Right lobe of liver (tissue), 6 donors: Measurements from ENCODE around the gene CHAC2. TPM values are rescaled to one million over a fixed set of nuclear protein-coding genes. Genes with fewer than 3 reads are reported as not detected.
"Not testable (repeated sequence)": the region's sequence is repeated elsewhere in the genome, so short reads cannot be mapped to it uniquely, and the experiment has no call there.

Source experiments
- ATAC-seq, 4 donors: fragments of 200-7000 bp; cut with Tn5 transposase; one replicate each; pipeline ENCODE4 v1.9.1; 2020; ENCODE audit warnings: mild to moderate bottlenecking in 4 of 4, moderate library complexity in 4 of 4
- DNase-seq, 3 donors: peaks; one replicate each; pipeline ENCODE4 v3.0.0-alpha.2; 2020
- H3K27ac ChIP-seq, 3 donors: fragments of 200-600 bp; one replicate each; pipeline ENCODE4 v1.8.0; 2022
- H3K27me3 ChIP-seq, 2 donors: fragments of 200-600 bp; one replicate each; pipeline ENCODE4 v1.8.0; 2022
- H3K36me3 ChIP-seq, 4 donors: fragments of 200-600 bp; sonication (generic) in 1 of 4; one replicate each; pipeline versions ENCODE4 v1.5.1 to v1.8.0; 2017 to 2022; ENCODE audit warnings: control low read depth in 1 of 4
- H3K4me1 ChIP-seq, 4 donors: fragments of 200-600 bp; sonication (generic) in 1 of 4; one replicate each; pipeline versions ENCODE4 v1.5.1 to v1.8.0; 2017 to 2022; ENCODE audit warnings: control low read depth in 1 of 4
- H3K4me3 ChIP-seq, 3 donors: fragments of 200-600 bp; one replicate each; pipeline ENCODE4 v1.8.0; 2022
- H3K9me3 ChIP-seq, 4 donors: fragments of 200-600 bp; sonication (generic) in 1 of 4; one replicate each; pipeline versions ENCODE4 v1.5.1 to v1.8.0; 2017 to 2022; ENCODE audit warnings: control low read depth in 1 of 4
- WGBS: methylation state at CpG from one replicate; pipeline ENCODE4 v1.1.6; 2018; ENCODE audit warnings: low coverage, low lambda C conversion rate; ENCODE audit not compliant: insufficient coverage; ENCODE audit errors: missing lambda C conversion rate; 5-methylcytosine and 5-hydroxymethylcytosine counted together
- intact Hi-C, 2 donors: fragments of 100-400 bp; cut with DNase I; formaldehyde crosslinking; loops; one replicate each; pipeline versions ENCODE4 v1.11.2 to v1.14.1; 2022
- total RNA-seq, 6 experiments: library from RNA; depleted of rRNA in 2 of 6; stranded (reverse); fragments of >200 nt in 2 of 6; fragmentation: NEBNext Ultra II Directional in 3 of 6; extraction: Animal tissue kit (Norgen Biotek cat#: 25700) in 3 of 6; gene quantifications; one replicate each; pipeline versions ENCODE4 v1.1.0 to v1.2.4, GENCODE V29; 2016 to 2023
- TF ChIP-seq, protein P1 (sequence below), 4 donors: fragments of 200-600 bp in 3 of 4; fragments of 450-650 bp in 1 of 4; IDR thresholded peaks; one replicate each; pipeline versions ENCODE4 v1.5.1 to v1.8.0; 2016 to 2022; ENCODE audit warnings: antibody characterized with exemption in 4 of 4, mild to moderate bottlenecking in 2 of 4
- donor health status: DM: no; HTN: yes; CAD: no.
- donor health status: DM: no; HTN: no; CAD: no.
- donor health status: DM: no; HTN: no; CAD: no.
- donor health status: DM: no; HTN: yes; CAD: no.
- donor health status: DM: no; HTN: yes; CAD: no.

Gene CHAC2
- total RNA-seq, 6 experiments from 2014 or later, result 1.2 to 4.3 (median 2.5) TPM

DNA sequence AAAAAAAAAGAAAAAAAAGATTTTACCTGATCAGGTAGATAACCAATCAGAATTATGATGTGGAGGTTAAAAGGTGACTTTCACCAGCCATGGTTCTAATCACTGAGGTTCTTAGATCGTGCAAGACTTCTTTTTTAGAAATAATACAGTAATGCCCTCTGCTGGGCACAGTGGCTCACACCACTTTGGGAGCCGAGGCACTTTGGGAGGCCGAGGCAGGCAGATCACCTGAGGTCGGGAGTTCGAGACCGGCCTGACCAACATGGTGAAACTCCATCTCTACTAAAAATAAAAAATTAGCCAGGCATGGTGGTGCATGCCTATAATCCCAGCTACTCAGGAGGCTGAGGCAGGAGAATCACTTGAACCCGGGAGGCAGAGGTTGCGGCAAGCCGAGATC lies 56.0 kb downstream of the CHAC2 start:
- peaks cover 0 to 35% (median 12%) of the 10 kb centered on the region in 4 donors for H3K4me1 ChIP-seq
- DNase-seq, H3K36me3 ChIP-seq, H3K4me3 ChIP-seq, intact Hi-C loops, ATAC-seq, H3K27ac ChIP-seq, H3K27me3 ChIP-seq, H3K9me3 ChIP-seq: not testable (repeated sequence)
- 91% methylated on average over 9 of the region's 9 CpGs for WGBS
- TF ChIP-seq, protein P1, sequence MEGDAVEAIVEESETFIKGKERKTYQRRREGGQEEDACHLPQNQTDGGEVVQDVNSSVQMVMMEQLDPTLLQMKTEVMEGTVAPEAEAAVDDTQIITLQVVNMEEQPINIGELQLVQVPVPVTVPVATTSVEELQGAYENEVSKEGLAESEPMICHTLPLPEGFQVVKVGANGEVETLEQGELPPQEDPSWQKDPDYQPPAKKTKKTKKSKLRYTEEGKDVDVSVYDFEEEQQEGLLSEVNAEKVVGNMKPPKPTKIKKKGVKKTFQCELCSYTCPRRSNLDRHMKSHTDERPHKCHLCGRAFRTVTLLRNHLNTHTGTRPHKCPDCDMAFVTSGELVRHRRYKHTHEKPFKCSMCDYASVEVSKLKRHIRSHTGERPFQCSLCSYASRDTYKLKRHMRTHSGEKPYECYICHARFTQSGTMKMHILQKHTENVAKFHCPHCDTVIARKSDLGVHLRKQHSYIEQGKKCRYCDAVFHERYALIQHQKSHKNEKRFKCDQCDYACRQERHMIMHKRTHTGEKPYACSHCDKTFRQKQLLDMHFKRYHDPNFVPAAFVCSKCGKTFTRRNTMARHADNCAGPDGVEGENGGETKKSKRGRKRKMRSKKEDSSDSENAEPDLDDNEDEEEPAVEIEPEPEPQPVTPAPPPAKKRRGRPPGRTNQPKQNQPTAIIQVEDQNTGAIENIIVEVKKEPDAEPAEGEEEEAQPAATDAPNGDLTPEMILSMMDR (IDR thresholded peaks at IDR 0.05), result peak in 3 of 4 donors; percentile 10 to 41 (median 24)

Other genes with a start within 250 kb of the CHAC2 start
- 1 to 10 TPM; 3.6 to 8.4 (median 5.3) TPM for gene ASB3, start 19.1 kb downstream of the CHAC2 start, total RNA-seq
- gene ERLEC1, start 19.2 kb downstream of the CHAC2 start, total RNA-seq, result 10 to 100 TPM; 18.0 to 40.0 (median 22.1) TPM
- gene GPR75, start 92.2 kb downstream of the CHAC2 start, total RNA-seq, result 1 to 10 TPM; 1.1 to 3.3 (median 1.4) TPM
- gene PSME4, start 203.2 kb downstream of the CHAC2 start, total RNA-seq, result 10 to 100 TPM; 28.1 to 36.7 (median 29.5) TPM